T-helper 1 cell treated with Interleukin-12 subunit alpha and Interleukin-12 subunit beta and Interleukin-4 antibody, amounts not matched to agents 30 ng/mL and 1 ng/mL, for 36 hours (primary cell): Measurements from ENCODE around the gene PROX2. TPM values are rescaled to one million over a fixed set of nuclear protein-coding genes. Genes with fewer than 3 reads are reported as not detected.

Experiments used
- intact Hi-C: fragments of 100-400 bp; cut with micrococcal nuclease; formaldehyde crosslinking; loops from one replicate; pipeline ENCODE4 v1.15.1; 2024
- total RNA-seq: library from RNA; stranded (reverse); gene quantifications from 2 replicates; pipeline ENCODE4 v1.2.3, GENCODE V29; 2022

Gene PROX2
- 0.05 TPM in 1 of 2 replicates, not detected in the other for total RNA-seq

DNA sequence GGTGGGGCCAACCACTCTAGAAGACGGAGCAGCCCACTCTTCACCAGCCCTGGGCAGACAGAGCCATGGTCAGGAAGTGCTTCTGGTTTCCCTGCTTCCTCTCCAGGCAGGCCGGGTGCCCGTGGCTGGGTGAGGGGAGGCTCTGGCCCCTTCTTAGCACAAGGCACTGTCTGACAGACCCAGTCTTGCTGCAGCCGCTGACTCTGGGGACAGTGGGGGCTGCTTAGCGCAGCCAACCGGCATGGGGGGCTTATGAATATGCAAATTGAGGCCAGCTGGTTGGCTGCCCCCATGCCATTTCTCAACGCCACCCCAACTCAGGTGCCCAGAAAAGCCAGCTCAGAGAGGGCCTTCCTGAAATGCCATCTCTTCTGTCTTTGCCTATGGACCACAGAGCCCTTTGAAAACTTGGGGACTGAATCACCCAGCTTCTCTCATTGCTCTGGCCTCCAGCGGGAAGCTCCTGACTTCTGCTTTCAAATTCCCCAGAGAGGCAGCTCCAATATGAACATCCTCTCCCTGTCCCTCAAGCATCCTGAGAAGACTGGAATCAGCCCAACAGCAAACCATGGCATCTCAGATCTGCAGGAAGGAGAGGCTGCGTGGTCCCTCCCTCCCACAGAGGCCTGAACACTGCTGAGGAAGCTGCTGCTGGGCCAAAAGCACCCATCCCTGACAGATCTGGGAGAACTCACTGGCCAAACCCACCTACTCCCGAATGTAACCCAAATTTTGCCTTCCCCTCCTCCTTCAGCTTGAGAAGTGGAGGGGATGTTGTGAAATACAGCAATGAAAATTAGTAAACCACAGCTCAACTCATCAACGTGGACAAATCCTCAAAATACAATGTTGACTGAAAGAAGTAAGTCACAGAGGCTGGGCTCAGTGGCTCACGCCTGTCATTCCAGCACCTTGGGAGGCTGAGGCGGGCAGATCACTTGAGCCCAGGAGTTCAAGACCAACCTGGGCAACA, at the start of gene PROX2:
TSS of gene PROX2 (minus strand) at position 205 of the 973 bp plus-strand sequence. CDS start 12,311 bp downstream, outside the sequence.
- intact Hi-C loops: no loop called here

DNA sequence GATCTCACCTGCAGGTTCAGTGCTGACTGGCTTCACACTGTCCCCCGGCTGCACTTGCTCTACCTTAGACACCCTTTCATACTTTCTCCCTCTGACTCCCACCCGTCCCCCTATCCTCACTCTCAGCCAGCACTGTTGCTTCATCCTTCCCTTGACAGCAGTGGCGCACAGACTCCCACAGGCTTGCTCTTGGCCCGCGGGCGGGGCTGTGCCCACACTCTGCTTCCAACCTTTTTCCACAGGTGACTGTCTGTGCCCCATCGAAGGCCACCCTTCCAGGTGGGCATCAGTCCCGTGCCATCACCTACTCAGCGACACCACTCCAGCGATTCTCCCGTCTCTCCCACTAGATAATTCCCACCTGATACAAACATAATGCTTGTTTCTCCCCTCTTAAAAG, 48.1 kb upstream of the PROX2 start:
- intact Hi-C loops: no loop called here

DNA sequence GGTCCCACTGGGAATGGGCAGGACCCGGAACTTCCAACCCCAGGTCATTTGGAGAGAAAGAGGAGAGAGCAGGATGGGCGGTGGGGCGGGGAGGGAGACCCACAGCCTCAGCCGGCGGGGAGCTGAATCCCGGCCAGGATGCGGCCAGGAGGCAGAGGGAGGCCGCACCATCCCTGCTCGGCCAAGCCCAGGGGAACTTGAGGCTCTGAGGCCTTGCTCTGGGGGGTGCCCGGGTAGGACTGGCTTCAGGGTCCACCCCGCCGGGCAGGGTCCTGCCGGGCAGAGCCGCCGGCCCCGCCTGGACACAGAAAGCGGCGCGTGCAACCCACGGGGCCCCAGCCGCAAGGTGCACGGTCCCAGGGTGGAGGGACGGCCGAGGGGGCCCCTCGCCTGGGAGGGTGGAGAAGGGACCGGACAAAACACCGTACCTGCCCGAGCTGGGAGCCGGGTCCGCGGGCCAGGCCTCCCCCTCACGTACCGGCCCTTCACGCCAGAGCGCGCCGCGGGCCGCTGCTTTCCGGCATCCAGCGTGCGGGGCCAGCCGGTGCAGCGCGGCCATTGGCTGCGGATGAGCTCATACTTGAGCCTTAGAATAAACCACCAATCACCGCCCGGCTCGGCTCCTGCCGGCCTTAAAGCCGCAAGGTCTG, 46.9 kb upstream of the PROX2 start, which contains the start of gene RPS6KL1:
TSS of gene RPS6KL1 (minus strand) at position 509 of the 650 bp plus-strand sequence. CDS start 1,719 bp downstream, outside the sequence.
- intact Hi-C loops: loop anchor here (1.0 kb wide), 3 partner anchors 42 to 146 kb away; partner anchors contain the start of genes DLST, EIF2B2 and ZC2HC1C

- intact Hi-C loops: no loop called here
These were observed 46.2 kb upstream of the PROX2 start for GRCh38 chr14:74921987-74922751.

DNA sequence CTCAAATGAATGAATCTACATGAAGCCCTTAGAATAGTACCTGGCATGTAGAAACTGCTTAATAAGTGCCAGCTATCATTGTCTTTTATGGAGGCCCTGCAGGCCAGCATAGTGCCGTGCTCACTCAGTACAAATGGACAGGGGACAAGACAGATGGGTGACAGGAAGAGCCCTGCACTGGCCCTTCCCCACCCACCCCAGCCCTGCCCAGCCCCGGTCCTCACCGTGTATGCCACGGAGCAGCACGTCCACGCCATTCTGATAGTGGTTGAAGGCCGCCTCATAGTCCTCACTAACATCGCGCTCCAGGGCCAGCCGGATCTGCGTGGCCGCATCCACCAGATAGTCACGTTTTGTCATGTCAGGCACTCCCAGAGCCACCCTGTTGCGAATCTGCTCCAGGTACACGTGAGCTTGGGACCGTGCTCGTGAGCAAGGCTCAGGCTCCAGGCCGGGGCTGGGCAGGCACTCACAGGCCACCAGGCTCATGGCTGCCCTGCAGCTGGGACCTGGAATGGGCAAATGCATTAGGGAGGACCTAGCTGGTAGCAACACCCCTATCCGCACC, 45.2 kb upstream of the PROX2 start:
- intact Hi-C loops: no loop called here

- intact Hi-C loops: no loop called here
These were observed 44.3 kb upstream of the PROX2 start for GRCh38 chr14:74920281-74920680.

DNA sequence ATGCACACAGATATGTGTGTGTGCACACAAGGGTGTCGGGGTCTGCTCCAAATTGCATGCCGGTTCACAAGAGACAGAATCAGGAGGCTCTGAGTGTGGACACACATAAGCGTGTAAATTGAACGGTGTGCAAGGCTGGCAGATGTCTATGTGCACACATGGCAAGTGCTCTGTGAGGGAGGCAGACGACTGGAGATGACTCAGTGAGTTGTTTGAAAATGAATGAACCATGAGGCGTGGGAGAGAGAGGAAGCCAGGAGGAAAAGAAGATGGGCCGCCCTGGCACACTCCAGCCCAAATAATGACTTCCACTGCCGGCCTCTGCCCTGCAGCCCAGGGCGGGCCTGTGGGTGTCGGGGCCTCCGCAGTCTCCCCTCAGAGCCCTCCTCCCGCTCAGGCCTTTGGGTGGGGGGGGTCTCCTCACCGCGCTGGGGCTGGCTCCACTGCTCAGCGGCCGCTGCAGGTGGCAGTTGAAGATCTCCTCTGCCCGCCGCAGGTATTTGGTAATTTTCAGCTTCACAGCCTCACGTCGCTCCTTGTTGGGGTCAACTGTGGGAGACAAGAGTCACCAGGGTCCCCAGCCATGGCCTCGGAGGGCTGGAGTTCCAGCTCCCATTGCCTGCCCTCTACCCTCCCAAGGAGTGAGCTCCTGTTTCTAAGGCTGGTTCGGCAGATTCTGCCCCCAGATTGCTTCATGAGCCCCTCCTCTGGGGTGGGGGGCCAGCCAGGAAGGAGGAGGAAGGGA, 43.6 kb upstream of the PROX2 start:
- intact Hi-C loops: no loop called here

- intact Hi-C loops: no loop called here
These were observed 42.4 kb upstream of the PROX2 start for GRCh38 chr14:74918380-74918779.

GRCh38 chr14:74917646-74918081, 41.7 kb upstream of the PROX2 start:
- intact Hi-C loops: no loop called here

GRCh38 chr14:74917178-74917543, 41.2 kb upstream of the PROX2 start:
- intact Hi-C loops: no loop called here

DNA sequence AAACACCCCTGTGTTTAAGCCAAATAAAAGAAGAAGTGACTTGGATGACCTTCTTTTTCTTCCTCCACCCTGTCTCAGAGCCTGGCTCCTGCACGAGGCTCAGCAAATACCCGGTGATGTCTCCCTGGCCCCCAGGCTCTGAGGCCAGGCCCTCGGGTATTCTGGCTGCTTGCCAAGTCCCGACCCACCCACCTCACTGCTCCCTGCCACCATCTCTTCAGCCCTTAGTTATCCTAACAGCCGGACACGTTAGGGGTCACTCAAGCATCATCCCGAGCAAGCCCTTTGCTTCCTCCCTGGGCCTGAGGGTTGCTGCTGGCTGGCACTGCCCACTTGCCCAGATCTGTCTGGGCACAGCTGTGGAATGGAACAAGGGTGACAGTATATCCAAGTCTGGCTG, 39.9 kb upstream of the PROX2 start:
- intact Hi-C loops: no loop called here

- intact Hi-C loops: no loop called here
These were observed 39.5 kb upstream of the PROX2 start for GRCh38 chr14:74915426-74915825.

- intact Hi-C loops: loop anchor here (1.0 kb wide), 1 partner anchor 174 kb away; no protein-coding TSS in a partner anchor
These were observed 38.1 kb upstream of the PROX2 start for GRCh38 chr14:74913986-74914573.

GRCh38 chr14:74913393-74913910, 37.5 kb upstream of the PROX2 start:
- intact Hi-C loops: no loop called here

DNA sequence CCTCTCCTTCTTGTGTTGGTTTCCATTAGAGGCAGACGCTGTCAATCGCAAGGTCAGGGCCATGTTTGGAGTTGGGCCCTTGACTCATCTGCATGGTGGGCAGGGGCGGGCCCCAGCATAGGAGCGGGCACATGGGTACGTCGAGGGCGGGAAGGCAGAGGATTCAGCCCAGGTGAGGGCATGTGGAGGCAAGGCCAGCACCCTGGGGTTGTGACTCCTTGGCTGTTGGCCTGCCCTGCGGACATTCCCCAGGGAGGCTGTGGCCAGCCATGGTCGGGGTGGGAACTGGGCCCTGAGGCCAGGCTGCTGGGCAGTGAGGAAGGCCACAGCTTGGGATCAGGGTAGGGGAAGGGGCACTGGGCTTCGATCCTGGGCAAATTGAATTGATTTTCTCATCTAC, 36.9 kb upstream of the PROX2 start:
- intact Hi-C loops: no loop called here

DNA sequence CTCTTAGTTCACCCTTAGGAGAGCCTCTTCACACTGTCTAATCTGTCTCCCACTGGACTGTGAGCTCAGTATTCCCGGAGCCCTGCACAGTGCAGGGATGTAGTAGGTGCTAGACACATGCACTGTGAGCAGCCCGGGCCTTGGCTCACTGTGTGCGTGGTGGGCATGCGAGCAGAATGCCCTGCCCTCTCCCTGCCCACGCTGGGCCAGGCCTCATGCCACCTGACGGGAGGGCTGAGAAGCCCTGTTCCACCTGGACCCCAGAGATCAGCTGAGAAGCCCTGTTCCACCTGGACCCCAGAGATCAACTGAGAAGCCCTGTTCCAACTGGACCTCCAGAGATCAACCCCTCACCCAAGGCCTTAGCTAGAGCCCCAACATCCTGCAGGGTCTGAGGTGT, 36.2 kb upstream of the PROX2 start:
- intact Hi-C loops: no loop called here

DNA sequence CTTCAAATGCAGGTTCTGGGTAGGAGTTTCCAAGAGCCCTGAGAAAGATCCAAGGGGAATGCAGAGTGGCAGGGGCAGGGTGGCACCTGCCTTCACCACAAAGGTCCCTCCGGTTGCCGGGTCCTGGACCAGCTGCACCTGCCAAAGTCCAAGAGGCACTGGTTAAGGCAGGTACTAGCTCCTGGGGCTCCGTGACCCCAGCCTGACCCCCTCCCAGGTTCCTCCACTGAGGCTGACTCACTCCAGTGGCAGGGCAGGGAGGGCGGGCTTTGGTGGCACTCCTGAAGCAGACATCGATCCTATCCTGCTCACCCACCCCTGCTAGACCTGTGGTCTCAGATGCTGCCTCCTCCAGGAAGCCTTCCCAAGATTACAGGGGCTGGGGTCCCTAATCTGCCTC, 35.8 kb upstream of the PROX2 start:
- intact Hi-C loops: no loop called here

GRCh38 chr14:74911221-74911620, 35.3 kb upstream of the PROX2 start:
- intact Hi-C loops: no loop called here

DNA sequence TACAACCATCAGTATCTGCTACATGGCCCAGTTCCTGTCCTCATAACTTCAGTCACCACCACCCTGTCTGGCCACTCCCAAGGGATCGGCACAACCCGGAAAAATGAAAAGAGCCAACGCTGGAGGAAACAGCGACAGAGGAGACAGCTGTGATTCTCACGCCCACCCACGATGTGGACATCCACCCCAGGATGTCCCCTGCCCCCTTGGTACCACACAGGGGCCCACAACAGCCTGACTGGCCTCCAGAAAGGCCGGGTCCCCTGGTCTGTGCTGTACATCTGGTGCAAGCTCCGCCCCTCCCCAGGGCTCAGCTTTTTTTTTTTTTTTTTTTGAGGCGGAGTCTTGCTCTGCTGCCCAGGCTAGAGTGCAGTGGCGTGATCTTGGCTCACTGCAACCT, 34.6 kb upstream of the PROX2 start:
- intact Hi-C loops: no loop called here

DNA sequence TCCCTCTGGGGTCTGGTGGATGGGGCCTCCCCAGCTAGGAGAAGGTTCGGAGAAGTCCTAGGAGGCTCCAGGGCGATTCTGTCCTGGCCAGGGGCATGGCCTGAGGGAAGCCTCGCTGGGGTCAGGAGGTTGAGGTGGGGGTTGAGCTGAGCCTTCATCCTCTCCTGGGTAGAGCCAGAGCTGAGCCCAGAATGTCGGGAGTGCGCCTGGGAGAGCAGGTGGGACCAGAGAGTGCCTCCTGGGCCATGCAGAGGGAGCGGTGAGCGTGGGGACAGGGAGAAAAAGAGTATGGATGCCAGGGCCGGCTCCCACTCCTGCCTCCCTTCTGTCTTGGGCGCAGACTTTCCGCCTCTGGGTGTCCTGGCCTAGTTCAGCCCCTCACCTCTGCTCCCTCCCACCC, 34.0 kb upstream of the PROX2 start:
- intact Hi-C loops: no loop called here
